H9 (cell line): ENCODE results near the gene FSTL4. TPM values are rescaled to one million over a fixed set of nuclear protein-coding genes. Genes with fewer than 3 reads are reported as not detected.

Source experiments
- DNase-seq: peaks from one replicate; pipeline ENCODE4 v3.0.0-alpha.2; 2017
- H2AFZ ChIP-seq: one replicate; pipeline ENCODE4 v1.6.1; 2013; ENCODE audit warnings: mild to moderate bottlenecking, low read length, control low read depth, moderate library complexity
- H2AK5ac ChIP-seq: 2 replicates; pipeline ENCODE4 v1.6.1; 2013; ENCODE audit warnings: low read length, control low read depth, mixed read lengths; ENCODE audit not compliant: insufficient read length
- H2BK120ac ChIP-seq: one replicate; pipeline ENCODE4 v1.6.1; 2013; ENCODE audit warnings: low read depth, mild to moderate bottlenecking, low read length, control low read depth, inconsistent platforms; ENCODE audit not compliant: poor library complexity, severe bottlenecking
- H2BK12ac ChIP-seq: 2 replicates; pipeline ENCODE4 v1.6.1; 2013; ENCODE audit warnings: low read length, control low read depth, mixed read lengths, low read depth; ENCODE audit not compliant: insufficient read length
- H2BK15ac ChIP-seq: 2 replicates; pipeline ENCODE4 v1.6.1; 2013; ENCODE audit warnings: low read depth, low read length, control low read depth
- H2BK20ac ChIP-seq: one replicate; pipeline ENCODE4 v1.6.1; 2013; ENCODE audit warnings: low read depth, mild to moderate bottlenecking, low read length, control low read depth, inconsistent platforms; ENCODE audit not compliant: poor library complexity, severe bottlenecking
- H2BK5ac ChIP-seq: 2 replicates; pipeline ENCODE4 v1.6.1; 2013; ENCODE audit warnings: low read length, control low read depth, mixed read lengths; ENCODE audit not compliant: insufficient read length
- H3K14ac ChIP-seq: 2 replicates; pipeline ENCODE4 v1.6.1; 2013; ENCODE audit warnings: low read length, control low read depth; ENCODE audit not compliant: insufficient read depth
- H3K18ac ChIP-seq: 2 replicates; pipeline ENCODE4 v1.6.1; 2013; ENCODE audit warnings: low read depth, mild to moderate bottlenecking, mixed read lengths, low read length, control low read depth; ENCODE audit not compliant: insufficient read length
- H3K23ac ChIP-seq: 2 replicates; pipeline ENCODE4 v1.6.1; 2013; ENCODE audit warnings: low read length, control low read depth, mixed read lengths, low read depth; ENCODE audit not compliant: insufficient read length
- H3K23me2 ChIP-seq: 2 replicates; pipeline ENCODE4 v1.6.1; 2013; ENCODE audit warnings: low read depth, mild to moderate bottlenecking, mixed read lengths, low read length, control low read depth; ENCODE audit not compliant: insufficient read length, poor library complexity, severe bottlenecking
- H3K27ac ChIP-seq: 2 replicates; pipeline ENCODE4 v1.5.1; 2013; ENCODE audit warnings: low read length, control low read depth, mixed read lengths, low read depth; ENCODE audit not compliant: insufficient read length
- H3K27me3 ChIP-seq: 2 replicates; pipeline ENCODE4 v1.6.1; 2013; ENCODE audit warnings: low read length, control low read depth, inconsistent platforms; ENCODE audit not compliant: insufficient read depth
- H3K4ac ChIP-seq: 2 replicates; pipeline ENCODE4 v1.6.1; 2013; ENCODE audit warnings: low read depth, mild to moderate bottlenecking, control low read depth, inconsistent platforms, low read length, moderate library complexity
- H3K4me1 ChIP-seq: 2 replicates; pipeline ENCODE4 v1.6.1; 2013; ENCODE audit warnings: low read length, control low read depth, inconsistent platforms; ENCODE audit not compliant: insufficient read depth
- H3K4me2 ChIP-seq: 2 replicates; pipeline ENCODE4 v1.6.1; 2013; ENCODE audit warnings: low read length, control low read depth, mixed read lengths; ENCODE audit not compliant: insufficient read length, insufficient read depth
- H3K56ac ChIP-seq: 2 replicates; pipeline ENCODE4 v1.6.1; 2013; ENCODE audit warnings: low read depth, mild to moderate bottlenecking, mixed read lengths, low read length, control low read depth; ENCODE audit not compliant: insufficient read length
- H3K79me1 ChIP-seq: 2 replicates; pipeline ENCODE4 v1.6.1; 2013; ENCODE audit warnings: low read depth, mild to moderate bottlenecking, moderate library complexity, low read length, control low read depth, inconsistent platforms; ENCODE audit not compliant: insufficient read depth, poor library complexity, severe bottlenecking
- H3K79me2 ChIP-seq: 2 replicates; pipeline ENCODE4 v1.6.1; 2013; ENCODE audit warnings: low read length, control low read depth, inconsistent platforms; ENCODE audit not compliant: insufficient read depth
- H3K9ac ChIP-seq: 2 replicates; pipeline ENCODE4 v1.6.1; 2013; ENCODE audit warnings: low read length, control low read depth, mixed read lengths; ENCODE audit not compliant: insufficient read length; ENCODE audit errors: extremely low read depth
- H3K9me3 ChIP-seq: one replicate; pipeline ENCODE4 v1.6.1; 2013; ENCODE audit warnings: low read depth, low read length, inconsistent platforms; ENCODE audit not compliant: control insufficient read depth
- H3T11ph ChIP-seq: one replicate; pipeline ENCODE4 v1.6.1; 2013; ENCODE audit warnings: mild to moderate bottlenecking, low read length, control low read depth, inconsistent platforms
- H4K20me1 ChIP-seq: one replicate; pipeline ENCODE4 v1.6.1; 2013; ENCODE audit not compliant: control insufficient read depth, insufficient read length, insufficient read depth
- H4K5ac ChIP-seq: 2 replicates; pipeline ENCODE4 v1.6.1; 2013; ENCODE audit warnings: low read depth, mild to moderate bottlenecking, mixed read lengths, low read length, control low read depth; ENCODE audit not compliant: insufficient read length
- H4K8ac ChIP-seq: replicated peaks from 2 replicates; pipeline ENCODE4 v1.6.1; 2013; ENCODE audit warnings: low read length, control low read depth, mixed read lengths, low read depth; ENCODE audit not compliant: insufficient read length
- H4K91ac ChIP-seq: 2 replicates; pipeline ENCODE4 v1.6.1; 2013; ENCODE audit warnings: low read depth, mild to moderate bottlenecking, moderate library complexity, mixed read lengths, low read length, control low read depth; ENCODE audit not compliant: insufficient read length
- H3K27ac Mint-ChIP-seq, 3 experiments: 2 replicates in 2 of 3; 3 replicates in 1 of 3; pipeline ENCODE4 v1.8.0; 2020 to 2021; ENCODE audit warnings: mixed read lengths in 3 of 3, mild to moderate bottlenecking in 1 of 3, moderate library complexity in 1 of 3
- H3K27me3 Mint-ChIP-seq: 2 replicates; pipeline ENCODE4 v1.8.0; 2021; ENCODE audit warnings: low read depth, mild to moderate bottlenecking, moderate library complexity, mixed read lengths
- H3K36me3 Mint-ChIP-seq, 3 experiments: 2 replicates in 2 of 3; 3 replicates in 1 of 3; pipeline ENCODE4 v1.8.0; 2020 to 2021; ENCODE audit warnings: low read depth in 3 of 3, mixed read lengths in 3 of 3; ENCODE audit not compliant: insufficient read depth in 1 of 3
- H3K4me1 Mint-ChIP-seq, 2 experiments: 2 replicates each; pipeline ENCODE4 v1.8.0; 2020; ENCODE audit warnings: mixed read lengths in 2 of 2
- H3K4me3 Mint-ChIP-seq, 2 experiments: 2 replicates in 1 of 2; 3 replicates in 1 of 2; pipeline ENCODE4 v1.8.0; 2020 to 2021; ENCODE audit warnings: mild to moderate bottlenecking in 2 of 2, mixed read lengths in 2 of 2, moderate library complexity in 1 of 2
- H3K9me3 Mint-ChIP-seq, 2 experiments: 2 replicates in 1 of 2; 3 replicates in 1 of 2; pipeline ENCODE4 v1.8.0; 2020; ENCODE audit warnings: mild to moderate bottlenecking in 2 of 2, mixed read lengths in 2 of 2, moderate library complexity in 1 of 2
- CTCF ChIP-seq: fragments of 200-600 bp; sonication (generic); conservative IDR thresholded peaks from 3 replicates; pipeline ENCODE4 v1.8.0; 2021; ENCODE audit warnings: antibody characterized with exemption, mild to moderate bottlenecking
- WGBS: extraction: QIAGEN DNeasy Blood & Tissue Kit; methylation state at CpG from one replicate; pipeline ENCODE4 v1.1.7; 2013; ENCODE audit warnings: missing lambda C conversion rate, low lambda C conversion rate, mixed read lengths; ENCODE audit not compliant: insufficient read length; ENCODE audit errors: extremely low coverage; 5-methylcytosine and 5-hydroxymethylcytosine counted together
- total RNA-seq: library from RNA; stranded (reverse); gene quantifications from 2 replicates; pipeline ENCODE4 v1.2.1, GENCODE V29; 2021

The FSTL4 gene
- total RNA-seq, 1 experiment from 2014 or later, result 5.7 TPM

GRCh38 chr5:133520062-133520461, 92.3 kb downstream of the FSTL4 start:
- TF ChIP-seq CTCF, result no peak
- no peak for DNase-seq

More at GRCh38 chr5:133520062-133520461, 92.3 kb downstream of the FSTL4 start:
- H2AFZ ChIP-seq, result no peak overlapping the region
- H3K23ac ChIP-seq, result no peak overlapping the region
- Mint-ChIP-seq H3K4me3 (no peak overlapping the region), H3K27me3 (no peaks in the 10 kb centered on the region; the same call in 1 of the 2 replicates), H3K4me1 (peaks cover 15 to 26% of the 10 kb centered on the region in 2 experiments), H3K36me3 (peaks cover 0 to 5% (median 0%) of the 10 kb centered on the region in 3 experiments; a peak in 1 of 7 replicates), H3K9me3 (no peaks in the 10 kb centered on the region; a peak in 1 of 5 replicates), H3K27ac (no peak overlapping the region)
- no peak overlapping the region for H3K18ac ChIP-seq
- H4K8ac ChIP-seq, result no peak overlapping the region
- no peaks in the 10 kb centered on the region for H3K27me3 ChIP-seq
- H3K4ac ChIP-seq, result no peak overlapping the region
- no peak overlapping the region for H3K27ac ChIP-seq
- H3K23me2 ChIP-seq, result no peaks in the 10 kb centered on the region
- H3K4me1 ChIP-seq, result no peaks in the 10 kb centered on the region; the same call in 1 of the 2 replicates
- H4K91ac ChIP-seq, result no peak overlapping the region
- WGBS, result no CpG with 5 or more reads among the region's 4 CpGs
- H3T11ph ChIP-seq, result no peak overlapping the region
- no peak overlapping the region for H2BK12ac ChIP-seq
- no peak overlapping the region for H2BK15ac ChIP-seq
- H2BK20ac ChIP-seq, result no peak overlapping the region
- no peak overlapping the region for H2AK5ac ChIP-seq
- H2BK5ac ChIP-seq, result no peak overlapping the region
- no peak overlapping the region for H2BK120ac ChIP-seq
- H4K20me1 ChIP-seq, result no peaks in the 10 kb centered on the region
- H3K56ac ChIP-seq, result no peak overlapping the region
- no peak overlapping the region for H3K4me2 ChIP-seq
- H3K79me2 ChIP-seq, result no peaks in the 10 kb centered on the region
- no peak overlapping the region for H4K5ac ChIP-seq
- no peak overlapping the region for H3K9ac ChIP-seq
- no peaks in the 10 kb centered on the region for H3K9me3 ChIP-seq
- H3K79me1 ChIP-seq, result no peaks in the 10 kb centered on the region
- no peak overlapping the region for H3K14ac ChIP-seq
